ENCODE data around the gene ACBD6.

- TF ChIP-seq POLR2A (IDR thresholded peaks at IDR 0.05; ENCODE audit: low read depth, low read length) (no peak), TAF1 (IDR thresholded peaks at IDR 0.05; ENCODE audit: borderline replicate concordance, low read depth, low read length) (no peak), POLR2AphosphoS5 (IDR thresholded peaks at IDR 0.05; ENCODE audit: low read depth, low read length) (no peak)
Measured at GRCh38 chr1:180433873-180434272, 68.5 kb downstream of the ACBD6 start.

Data from GM12892 (cell line).